ENCODE measurements around the gene MCU.

- TF ChIP-seq CTCF (IDR thresholded peaks at IDR 0.05; ENCODE audit: poor library complexity) (no peak), EZH2phosphoT487 (IDR thresholded peaks at IDR 0.05; ENCODE audit: low read depth, severe bottlenecking, unreplicated experiment) (no peak), EZH2 (IDR thresholded peaks at IDR 0.05; ENCODE audit: borderline replicate concordance) (no peak)
These were observed 42.7 kb upstream of the MCU start for GRCh38 chr10:72649291-72649690.
